ENCODE results near the gene FDXR. TPM values are rescaled to one million over a fixed set of nuclear protein-coding genes. Genes with fewer than 3 reads are reported as not detected.
"Not testable (repeated sequence)": the region's sequence is repeated elsewhere in the genome, so short reads cannot be mapped to it uniquely, and the experiment has no call there.

The FDXR gene
- total RNA-seq, 1 donor from 2014 or later: 16.0 TPM

GRCh38 chr17:74916136-74916850 lies 43.5 kb upstream of the FDXR start:
- H3K27me3 ChIP-seq: no peaks in the 10 kb centered on the region

GRCh38 chr17:74911423-74911822 lies 38.6 kb upstream of the FDXR start:
- DNase-seq (ENCODE audit: extremely low spot score in 2 of 2); intact Hi-C loops (cut with DNase I); H3K27me3 ChIP-seq; H3K27ac ChIP-seq; H3K4me1 ChIP-seq; H3K4me3 ChIP-seq; H3K9me3 ChIP-seq; H3K36me3 ChIP-seq: not testable (repeated sequence)

More at GRCh38 chr17:74916136-74916850, 43.5 kb upstream of the FDXR start:
- DNase-seq (ENCODE audit: extremely low spot score in 2 of 2): no peak
- Histone ChIP-seq H3K27ac (no peak overlapping the region), H3K9me3 (no peaks in the 10 kb centered on the region), H3K4me3 (no peak overlapping the region), H3K36me3 (no peaks in the 10 kb centered on the region), H3K4me1 (peaks cover 7% of the 10 kb centered on the region)
- no peak for TF ChIP-seq POLR2AphosphoS5 (IDR thresholded peaks at IDR 0.05; ENCODE audit: insufficient read depth in 1 of 2, low read depth in 1 of 2)
- TF ChIP-seq CTCF (IDR thresholded peaks at IDR 0.05): no peak
- no peak for TF ChIP-seq POLR2A (IDR thresholded peaks at IDR 0.05)
- intact Hi-C loops (cut with DNase I): no loop called here

GRCh38 chr17:74909097-74909496 lies 36.3 kb upstream of the FDXR start:
- H3K36me3 ChIP-seq; intact Hi-C loops (cut with DNase I); DNase-seq (ENCODE audit: extremely low spot score in 2 of 2); H3K27me3 ChIP-seq; H3K27ac ChIP-seq; H3K9me3 ChIP-seq; H3K4me3 ChIP-seq; H3K4me1 ChIP-seq: not testable (repeated sequence)

- DNase-seq (ENCODE audit: extremely low spot score in 2 of 2): no peak
- TF ChIP-seq CTCF (IDR thresholded peaks at IDR 0.05) (no peak), POLR2AphosphoS5 (IDR thresholded peaks at IDR 0.05; ENCODE audit: insufficient read depth in 1 of 2, low read depth in 1 of 2) (no peak), POLR2A (IDR thresholded peaks at IDR 0.05) (no peak)
- no peaks in the 10 kb centered on the region for H3K27me3 ChIP-seq
- no peak overlapping the region for H3K27ac ChIP-seq
- no peaks in the 10 kb centered on the region for H3K4me1 ChIP-seq
- no peaks in the 10 kb centered on the region for H3K36me3 ChIP-seq
- H3K9me3 ChIP-seq: no peaks in the 10 kb centered on the region
- no peak overlapping the region for H3K4me3 ChIP-seq
- intact Hi-C loops (cut with DNase I): no loop called here
Measured at GRCh38 chr17:74907012-74907411, 34.2 kb upstream of the FDXR start.

- H3K27ac ChIP-seq; DNase-seq (ENCODE audit: extremely low spot score in 2 of 2); H3K4me3 ChIP-seq; H3K4me1 ChIP-seq; H3K36me3 ChIP-seq; H3K9me3 ChIP-seq; H3K27me3 ChIP-seq; intact Hi-C loops (cut with DNase I): not testable (repeated sequence)
Measured at GRCh38 chr17:74906214-74906793, 33.5 kb upstream of the FDXR start.

GRCh38 chr17:74904687-74905409 lies 32.1 kb upstream of the FDXR start:
- Histone ChIP-seq H3K27ac (no peak overlapping the region), H3K9me3 (no peaks in the 10 kb centered on the region), H3K36me3 (no peaks in the 10 kb centered on the region), H3K4me3 (no peak overlapping the region), H3K27me3 (no peaks in the 10 kb centered on the region), H3K4me1 (no peaks in the 10 kb centered on the region)
- intact Hi-C loops (cut with DNase I): no loop called here
- no peak for TF ChIP-seq POLR2AphosphoS5 (IDR thresholded peaks at IDR 0.05; ENCODE audit: insufficient read depth in 1 of 2, low read depth in 1 of 2)
- TF ChIP-seq POLR2A (IDR thresholded peaks at IDR 0.05): no peak
- no peak for TF ChIP-seq CTCF (IDR thresholded peaks at IDR 0.05)
- no peak for DNase-seq (ENCODE audit: extremely low spot score in 2 of 2)

Data from vagina (tissue), 2 donors.